Mesothelial cell of epicardium (in vitro differentiated cells): ENCODE measurements around the gene SURF2. TPM values are rescaled to one million over a fixed set of nuclear protein-coding genes. Genes with fewer than 3 reads are reported as not detected.

Source experiments
- DNase-seq, 2 experiments: peaks; one replicate each; pipeline ENCODE4 v3.0.0; 2021; ENCODE audit warnings: low spot score in 2 of 2; ENCODE audit not compliant: unreplicated experiment in 2 of 2
- H3K27ac Mint-ChIP-seq: 2 replicates; pipeline ENCODE4 v1.8.0; 2021; ENCODE audit warnings: mixed read lengths
- H3K27me3 Mint-ChIP-seq: 2 replicates; pipeline ENCODE4 v1.8.0; 2021; ENCODE audit warnings: low read depth, mixed read lengths
- H3K36me3 Mint-ChIP-seq: 2 replicates; pipeline ENCODE4 v1.8.0; 2021; ENCODE audit warnings: mixed read lengths
- H3K4me1 Mint-ChIP-seq: 2 replicates; pipeline ENCODE4 v1.8.0; 2021; ENCODE audit warnings: mixed read lengths
- H3K4me3 Mint-ChIP-seq: 2 replicates; pipeline ENCODE4 v1.8.0; 2021; ENCODE audit warnings: mild to moderate bottlenecking, moderate library complexity, mixed read lengths
- H3K9me3 Mint-ChIP-seq: 2 replicates; pipeline ENCODE4 v1.8.0; 2021; ENCODE audit warnings: mixed read lengths
- CTCF ChIP-seq: fragments of 200-600 bp; sonication (generic); IDR thresholded peaks from one replicate; pipeline ENCODE4 v1.5.0; 2021; ENCODE audit warnings: antibody characterized with exemption; ENCODE audit not compliant: unreplicated experiment
- total RNA-seq: library from RNA; stranded (reverse); gene quantifications from 3 replicates; pipeline ENCODE4 v1.2.1, GENCODE V29; 2021

The SURF2 gene
- total RNA-seq, 1 donor from 2014 or later, result 12.1 TPM

- no peaks in the 10 kb centered on the region for H3K27me3 Mint-ChIP-seq
- H3K4me1 Mint-ChIP-seq, result peaks cover 3% of the 10 kb centered on the region
- peak overlapping the region; percentile 39 for H3K27ac Mint-ChIP-seq
- peaks cover 25% of the 10 kb centered on the region for H3K36me3 Mint-ChIP-seq
- H3K4me3 Mint-ChIP-seq, result no peak overlapping the region
- DNase-seq, result no peak
- TF ChIP-seq CTCF, result no peak
- no peaks in the 10 kb centered on the region for H3K9me3 Mint-ChIP-seq
Measured at GRCh38 chr9:133361507-133362092, 5.2 kb downstream of the SURF2 start.

GRCh38 chr9:133362359-133363044 is 6.2 kb downstream of the SURF2 start:
- Mint-ChIP-seq H3K36me3 (peaks cover 25% of the 10 kb centered on the region), H3K27ac (no peak overlapping the region)

GRCh38 chr9:133366435-133366834 is 10.1 kb downstream of the SURF2 start:
- H3K27me3 Mint-ChIP-seq, result no peaks in the 10 kb centered on the region
- peaks cover 25% of the 10 kb centered on the region for H3K36me3 Mint-ChIP-seq
- no peaks in the 10 kb centered on the region for H3K9me3 Mint-ChIP-seq
- no peak overlapping the region for H3K27ac Mint-ChIP-seq
- H3K4me3 Mint-ChIP-seq, result no peak overlapping the region
- TF ChIP-seq CTCF, result no peak
- H3K4me1 Mint-ChIP-seq, result peaks cover 3% of the 10 kb centered on the region
- DNase-seq, result no peak

More at GRCh38 chr9:133362359-133363044, 6.2 kb downstream of the SURF2 start:
- DNase-seq, result no peak
- TF ChIP-seq CTCF, result no peak
- H3K4me3 Mint-ChIP-seq, result no peak overlapping the region
- H3K9me3 Mint-ChIP-seq, result no peaks in the 10 kb centered on the region
- no peaks in the 10 kb centered on the region for H3K27me3 Mint-ChIP-seq
- no peaks in the 10 kb centered on the region for H3K4me1 Mint-ChIP-seq

- no peak for TF ChIP-seq CTCF
- Mint-ChIP-seq H3K27me3 (no peaks in the 10 kb centered on the region), H3K27ac (no peak overlapping the region), H3K36me3 (peaks cover 18% of the 10 kb centered on the region), H3K9me3 (no peaks in the 10 kb centered on the region), H3K4me3 (no peak overlapping the region), H3K4me1 (peaks cover 8% of the 10 kb centered on the region)
- DNase-seq, result no peak
Measured at GRCh38 chr9:133367221-133367620, 10.9 kb downstream of the SURF2 start.

GRCh38 chr9:133367778-133368177 is 11.4 kb downstream of the SURF2 start:
- no peak overlapping the region for H3K4me3 Mint-ChIP-seq
- no peak overlapping the region for H3K27ac Mint-ChIP-seq
- H3K4me1 Mint-ChIP-seq, result peaks cover 11% of the 10 kb centered on the region
- H3K36me3 Mint-ChIP-seq, result peaks cover 16% of the 10 kb centered on the region
- TF ChIP-seq CTCF, result no peak
- DNase-seq, result no peak
- no peaks in the 10 kb centered on the region for H3K27me3 Mint-ChIP-seq
- H3K9me3 Mint-ChIP-seq, result no peaks in the 10 kb centered on the region
